A673 (cell line): Measurements from ENCODE around the gene MIEF1.

Experiments
- EZH2 ChIP-seq: fragments of 200-600 bp; sonication (generic); IDR thresholded peaks from 2 replicates; pipeline ENCODE4 v1.6.1; 2017; ENCODE audit warnings: borderline replicate concordance, low read depth, mild to moderate bottlenecking, mixed read lengths, antibody characterized with exemption, low read length; ENCODE audit not compliant: poor library complexity, severe bottlenecking
- TF ChIP-seq, protein P1 (sequence below): fragments of 300-800, 200-600 bp; sonication (generic); conservative IDR thresholded peaks from 2 replicates; pipeline ENCODE4 v1.5.1; 2017; ENCODE audit warnings: low read depth, mild to moderate bottlenecking, antibody characterized with exemption, low read length, moderate library complexity, mixed read lengths

GRCh38 chr22:39473851-39474250 lies 28.2 kb upstream of the MIEF1 start:
- TF ChIP-seq, protein P1, sequence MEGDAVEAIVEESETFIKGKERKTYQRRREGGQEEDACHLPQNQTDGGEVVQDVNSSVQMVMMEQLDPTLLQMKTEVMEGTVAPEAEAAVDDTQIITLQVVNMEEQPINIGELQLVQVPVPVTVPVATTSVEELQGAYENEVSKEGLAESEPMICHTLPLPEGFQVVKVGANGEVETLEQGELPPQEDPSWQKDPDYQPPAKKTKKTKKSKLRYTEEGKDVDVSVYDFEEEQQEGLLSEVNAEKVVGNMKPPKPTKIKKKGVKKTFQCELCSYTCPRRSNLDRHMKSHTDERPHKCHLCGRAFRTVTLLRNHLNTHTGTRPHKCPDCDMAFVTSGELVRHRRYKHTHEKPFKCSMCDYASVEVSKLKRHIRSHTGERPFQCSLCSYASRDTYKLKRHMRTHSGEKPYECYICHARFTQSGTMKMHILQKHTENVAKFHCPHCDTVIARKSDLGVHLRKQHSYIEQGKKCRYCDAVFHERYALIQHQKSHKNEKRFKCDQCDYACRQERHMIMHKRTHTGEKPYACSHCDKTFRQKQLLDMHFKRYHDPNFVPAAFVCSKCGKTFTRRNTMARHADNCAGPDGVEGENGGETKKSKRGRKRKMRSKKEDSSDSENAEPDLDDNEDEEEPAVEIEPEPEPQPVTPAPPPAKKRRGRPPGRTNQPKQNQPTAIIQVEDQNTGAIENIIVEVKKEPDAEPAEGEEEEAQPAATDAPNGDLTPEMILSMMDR = no peak
- TF ChIP-seq EZH2 = no peak
